ENCODE data around the gene FOXF2. TPM values are rescaled to one million over a fixed set of nuclear protein-coding genes. Genes with fewer than 3 reads are reported as not detected.

The FOXF2 gene
- total RNA-seq, 1 donor from 2014 or later: not detected

DNA sequence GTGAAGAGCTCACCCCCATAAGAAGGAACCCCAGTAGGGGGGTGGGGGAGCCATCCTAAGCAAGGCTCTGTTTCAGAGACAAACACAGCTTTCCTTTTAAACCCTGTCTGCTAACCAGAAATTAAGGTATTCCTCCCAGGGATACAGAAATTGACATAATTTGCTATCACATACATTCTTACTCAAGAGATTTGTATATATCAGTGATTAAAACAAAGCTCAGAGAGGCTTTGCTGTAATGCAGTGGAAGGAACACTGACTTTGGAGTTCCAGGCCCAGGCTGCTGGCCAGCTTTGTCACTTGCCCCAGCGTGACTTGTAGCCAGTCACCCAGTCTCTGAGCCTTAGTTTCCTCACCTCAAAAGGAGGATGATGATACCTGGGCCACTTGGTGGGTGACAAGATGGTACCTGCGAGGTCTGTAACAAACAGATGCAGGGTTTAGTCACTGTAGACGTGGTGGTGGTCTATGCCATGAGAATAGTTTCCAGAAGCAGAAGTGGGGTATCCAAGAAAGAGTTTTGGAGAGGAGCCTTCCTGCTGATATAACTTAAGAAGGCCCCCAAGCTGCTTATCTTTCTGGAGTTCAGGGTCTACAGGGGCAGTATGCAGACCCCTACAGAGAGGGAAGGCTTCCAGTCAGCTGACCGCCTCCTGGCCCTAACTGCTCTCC, 3.2 kb upstream of the FOXF2 start:
- no peak overlapping the region for H3K4me3 Mint-ChIP-seq
- H3K9me3 Mint-ChIP-seq: no peaks in the 10 kb centered on the region
- no peak overlapping the region for H3K27ac Mint-ChIP-seq (ENCODE audit: unreplicated experiment)
- no peak for DNase-seq (ENCODE audit: low read depth, low spot score)
- no peak for TF ChIP-seq CTCF (conservative IDR thresholded peaks at IDR 0.05)
- peaks cover 3% of the 10 kb centered on the region for H3K4me1 Mint-ChIP-seq
- H3K36me3 Mint-ChIP-seq (ENCODE audit: low read depth): no peaks in the 10 kb centered on the region
- peaks cover 86% of the 10 kb centered on the region for H3K27me3 Mint-ChIP-seq (ENCODE audit: low read depth)

DNA sequence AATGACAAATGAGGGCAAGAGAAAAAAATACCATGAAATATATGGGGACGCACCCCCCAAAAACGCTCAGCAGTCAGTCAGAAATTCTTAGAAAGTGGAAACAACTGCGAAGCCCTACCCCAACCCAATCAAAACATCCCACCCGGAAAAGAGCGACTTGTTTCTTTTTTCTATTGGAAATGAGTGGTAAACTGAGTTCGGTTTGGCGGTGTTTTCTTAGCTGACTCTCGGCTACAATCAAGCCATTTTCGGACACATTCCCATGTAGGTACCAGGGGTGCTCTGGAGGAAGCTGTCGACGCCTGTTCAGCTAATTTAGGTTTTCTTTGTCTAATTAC, 1.9 kb upstream of the FOXF2 start:
- TF ChIP-seq CTCF (conservative IDR thresholded peaks at IDR 0.05): no peak
- Mint-ChIP-seq H3K27me3 (ENCODE audit: low read depth) (peaks cover 88% of the 10 kb centered on the region), H3K9me3 (no peaks in the 10 kb centered on the region), H3K4me1 (peaks cover 3% of the 10 kb centered on the region), H3K27ac (ENCODE audit: unreplicated experiment) (no peak overlapping the region), H3K4me3 (no peak overlapping the region), H3K36me3 (ENCODE audit: low read depth) (no peaks in the 10 kb centered on the region)
- no peak for DNase-seq (ENCODE audit: low read depth, low spot score)

GRCh38 chr6:1387876-1388629, 1.3 kb upstream of the FOXF2 start:
- Mint-ChIP-seq H3K27me3 (ENCODE audit: low read depth) (peaks cover 88% of the 10 kb centered on the region), H3K27ac (ENCODE audit: unreplicated experiment) (no peak overlapping the region), H3K9me3 (no peaks in the 10 kb centered on the region), H3K4me3 (peak overlapping the region; percentile 54), H3K36me3 (ENCODE audit: low read depth) (no peaks in the 10 kb centered on the region), H3K4me1 (peaks cover 3% of the 10 kb centered on the region)
- DNase-seq (ENCODE audit: low read depth, low spot score): no peak
- no peak for TF ChIP-seq CTCF (conservative IDR thresholded peaks at IDR 0.05)

GRCh38 chr6:1388630-1389368, 577 bp upstream of the FOXF2 start:
- Mint-ChIP-seq H3K27ac (ENCODE audit: unreplicated experiment) (no peak overlapping the region), H3K27me3 (ENCODE audit: low read depth) (peaks cover 89% of the 10 kb centered on the region), H3K9me3 (no peaks in the 10 kb centered on the region), H3K4me1 (peaks cover 3% of the 10 kb centered on the region), H3K36me3 (ENCODE audit: low read depth) (no peaks in the 10 kb centered on the region), H3K4me3 (peak overlapping the region; percentile 54)
- DNase-seq (ENCODE audit: low read depth, low spot score): no peak
- TF ChIP-seq CTCF (conservative IDR thresholded peaks at IDR 0.05): no peak

- H3K4me3 Mint-ChIP-seq: peak overlapping the region; percentile 84
- peaks cover 91% of the 10 kb centered on the region for H3K27me3 Mint-ChIP-seq (ENCODE audit: low read depth)
- TF ChIP-seq CTCF (conservative IDR thresholded peaks at IDR 0.05): no peak
- no peaks in the 10 kb centered on the region for H3K36me3 Mint-ChIP-seq (ENCODE audit: low read depth)
- no peak for DNase-seq (ENCODE audit: low read depth, low spot score)
- H3K27ac Mint-ChIP-seq (ENCODE audit: unreplicated experiment): no peak overlapping the region
- no peaks in the 10 kb centered on the region for H3K9me3 Mint-ChIP-seq
- peaks cover under 1% of the 10 kb centered on the region for H3K4me1 Mint-ChIP-seq
Measured at GRCh38 chr6:1390133-1390945, 963 bp downstream of the FOXF2 start.

Measured in neural crest cell (in vitro differentiated cells).